SK-N-SH treated with all-trans-retinoic acid at 6 μM for 48 hours (cell line): Measurements from ENCODE around the gene PIMREG.
"Not testable (repeated sequence)": the region's sequence is repeated elsewhere in the genome, so short reads cannot be mapped to it uniquely, and the experiment has no call there.

Experiments
- ATAC-seq: fragments of 200-7000 bp; cut with Tn5 transposase; 3 replicates; pipeline ENCODE4 v1.9.1; 2020; ENCODE audit warnings: mild to moderate bottlenecking, moderate library complexity
- ARNTL ChIP-seq: fragments of 450-650 bp; formaldehyde crosslinking; IDR thresholded peaks from 2 replicates; pipeline ENCODE4 v1.5.0; 2020; ENCODE audit warnings: low read depth, mild to moderate bottlenecking, moderate library complexity, borderline replicate concordance
- BACH2 ChIP-seq: fragments of 250-450 bp; sonication (Bioruptor Pico); IDR thresholded peaks from 2 replicates; pipeline ENCODE4 v1.9.0; 2021; ENCODE audit warnings: mild to moderate bottlenecking, borderline replicate concordance
- CSDC2 ChIP-seq: fragments of 250-450 bp; sonication (Bioruptor Pico); IDR thresholded peaks from 2 replicates; pipeline ENCODE4 v1.5.0; 2020; ENCODE audit warnings: mild to moderate bottlenecking, moderate library complexity
- ESRRG ChIP-seq: fragments of 250-450 bp; sonication (Bioruptor Pico); IDR thresholded peaks from 2 replicates; pipeline ENCODE4 v1.6.1; 2021; ENCODE audit warnings: mild to moderate bottlenecking
- GLIS3 ChIP-seq: fragments of 250-450 bp; sonication (Bioruptor Pico); IDR thresholded peaks from 2 replicates; pipeline ENCODE4 v1.5.0; 2020; ENCODE audit warnings: mild to moderate bottlenecking, moderate library complexity
- ISL1 ChIP-seq: fragments of 250-450 bp; sonication (Bioruptor Pico); IDR thresholded peaks from 2 replicates; pipeline ENCODE4 v2.1.2; 2022; ENCODE audit warnings: mild to moderate bottlenecking, moderate library complexity
- OSR1 ChIP-seq: fragments of 250-450 bp; sonication (Bioruptor Pico); IDR thresholded peaks from 2 replicates; pipeline ENCODE4 v1.8.0; 2022; ENCODE audit warnings: moderate library complexity, mild to moderate bottlenecking, inconsistent platforms
- PPARA ChIP-seq: fragments of 250-450 bp; sonication (Bioruptor Pico); IDR thresholded peaks from 2 replicates; pipeline ENCODE4 v1.5.0; 2020; ENCODE audit warnings: mild to moderate bottlenecking, borderline replicate concordance
- RARB ChIP-seq: fragments of 250-450 bp; sonication (Bioruptor Pico); IDR thresholded peaks from 2 replicates; pipeline ENCODE4 v1.8.0; 2021; ENCODE audit warnings: mild to moderate bottlenecking, moderate library complexity
- SNAI2 ChIP-seq: fragments of 250-450 bp; sonication (Bioruptor Pico); IDR thresholded peaks from 2 replicates; pipeline ENCODE4 v1.5.0; 2020; ENCODE audit warnings: mild to moderate bottlenecking, moderate library complexity
- TCF4 ChIP-seq: fragments of 250-450 bp; sonication (Bioruptor Pico); IDR thresholded peaks from 2 replicates; pipeline ENCODE4 v1.8.0; 2021; ENCODE audit warnings: mild to moderate bottlenecking, moderate library complexity, borderline replicate concordance
- TOX ChIP-seq: fragments of 250-450 bp; sonication (Bioruptor Pico); IDR thresholded peaks from 2 replicates; pipeline ENCODE4 v1.8.0; 2021; ENCODE audit warnings: mild to moderate bottlenecking, moderate library complexity, borderline replicate concordance
- ZC3H10 ChIP-seq: fragments of 250-450 bp; sonication (Bioruptor Pico); IDR thresholded peaks from 2 replicates; pipeline ENCODE4 v1.5.1; 2021; ENCODE audit warnings: mild to moderate bottlenecking, moderate library complexity
- ZFP3 ChIP-seq: fragments of 250-450 bp; sonication (Bioruptor Pico); IDR thresholded peaks from 2 replicates; pipeline ENCODE4 v1.5.0; 2020; ENCODE audit warnings: mild to moderate bottlenecking, moderate library complexity
- ZNF565 ChIP-seq: fragments of 450-650 bp; formaldehyde crosslinking; conservative IDR thresholded peaks from 2 replicates; pipeline ENCODE4 v1.5.0; 2020; ENCODE audit warnings: low read depth, mild to moderate bottlenecking, moderate library complexity
- ZNF70 ChIP-seq: fragments of 450-650 bp; formaldehyde crosslinking; IDR thresholded peaks from 2 replicates; pipeline ENCODE4 v1.5.0; 2020; ENCODE audit warnings: mild to moderate bottlenecking, moderate library complexity
- ZNF8 ChIP-seq: fragments of 450-650 bp; formaldehyde crosslinking; IDR thresholded peaks from 2 replicates; pipeline ENCODE4 v1.5.0; 2020; ENCODE audit warnings: mild to moderate bottlenecking, moderate library complexity
- TF ChIP-seq, protein P1 (sequence below): fragments of 250-450 bp; sonication (Bioruptor Pico); IDR thresholded peaks from 2 replicates; pipeline ENCODE4 v1.8.0; 2021; ENCODE audit warnings: low read depth, mild to moderate bottlenecking, moderate library complexity, borderline replicate concordance
- TF ChIP-seq, protein P2 (sequence below): fragments of 250-450 bp; sonication (Bioruptor Pico); IDR thresholded peaks from 2 replicates; pipeline ENCODE4 v1.5.0; 2020; ENCODE audit warnings: mild to moderate bottlenecking, moderate library complexity
- TF ChIP-seq, protein P3 (sequence below): fragments of 250-450 bp; sonication (Bioruptor Pico); IDR thresholded peaks from 2 replicates; pipeline ENCODE4 v1.5.1; 2021; ENCODE audit warnings: mild to moderate bottlenecking, moderate library complexity
- TF ChIP-seq, protein P4 (sequence below): fragments of 250-450 bp; sonication (Bioruptor Pico); IDR thresholded peaks from 2 replicates; pipeline ENCODE4 v1.8.0; 2020; ENCODE audit warnings: mild to moderate bottlenecking, moderate library complexity, borderline replicate concordance

Gene PIMREG

DNA sequence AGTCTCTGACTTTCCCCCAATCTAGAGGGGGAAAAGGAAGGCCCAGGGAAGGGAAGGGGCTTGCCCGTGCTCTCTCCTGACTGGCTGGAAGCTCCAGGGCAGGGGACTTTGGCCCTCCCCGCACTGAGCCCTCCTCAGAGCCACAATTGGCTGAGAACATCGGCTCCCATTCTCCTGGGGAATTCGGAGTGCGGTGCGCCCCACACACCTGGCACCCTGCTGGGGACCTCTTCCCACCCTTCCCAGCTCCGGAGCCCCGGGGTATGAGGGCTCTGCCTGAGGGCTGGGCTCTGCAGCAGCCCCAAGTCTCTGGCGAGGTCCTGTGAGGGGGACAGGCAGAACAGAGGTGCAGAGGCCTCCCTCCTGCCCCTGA is 36.0 kb downstream of the PIMREG start:
- TF ChIP-seq ZNF70 (CRISPR knock-in tag) (no peak), ZFP3 (CRISPR knock-in tag) (no peak), ARNTL (CRISPR knock-in tag) (no peak), ZNF565 (CRISPR knock-in tag) (no peak), TOX (no peak), CSDC2 (CRISPR knock-in tag) (no peak), SNAI2 (CRISPR knock-in tag) (no peak), OSR1 (CRISPR knock-in tag) (no peak), TCF4 (CRISPR knock-in tag) (no peak), ISL1 (CRISPR knock-in tag) (no peak), GLIS3 (no peak), ZC3H10 (no peak), ZNF8 (CRISPR knock-in tag) (no peak), ESRRG (no peak), RARB (CRISPR knock-in tag) (no peak)
- TF ChIP-seq, protein P1, sequence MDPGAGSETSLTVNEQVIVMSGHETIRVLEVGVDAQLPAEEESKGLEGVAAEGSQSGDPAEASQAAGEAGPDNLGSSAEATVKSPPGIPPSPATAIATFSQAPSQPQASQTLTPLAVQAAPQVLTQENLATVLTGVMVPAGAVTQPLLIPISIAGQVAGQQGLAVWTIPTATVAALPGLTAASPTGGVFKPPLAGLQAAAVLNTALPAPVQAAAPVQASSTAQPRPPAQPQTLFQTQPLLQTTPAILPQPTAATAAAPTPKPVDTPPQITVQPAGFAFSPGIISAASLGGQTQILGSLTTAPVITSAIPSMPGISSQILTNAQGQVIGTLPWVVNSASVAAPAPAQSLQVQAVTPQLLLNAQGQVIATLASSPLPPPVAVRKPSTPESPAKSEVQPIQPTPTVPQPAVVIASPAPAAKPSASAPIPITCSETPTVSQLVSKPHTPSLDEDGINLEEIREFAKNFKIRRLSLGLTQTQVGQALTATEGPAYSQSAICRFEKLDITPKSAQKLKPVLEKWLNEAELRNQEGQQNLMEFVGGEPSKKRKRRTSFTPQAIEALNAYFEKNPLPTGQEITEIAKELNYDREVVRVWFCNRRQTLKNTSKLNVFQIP (CRISPR knock-in tag): no peak
- TF ChIP-seq, protein P2, sequence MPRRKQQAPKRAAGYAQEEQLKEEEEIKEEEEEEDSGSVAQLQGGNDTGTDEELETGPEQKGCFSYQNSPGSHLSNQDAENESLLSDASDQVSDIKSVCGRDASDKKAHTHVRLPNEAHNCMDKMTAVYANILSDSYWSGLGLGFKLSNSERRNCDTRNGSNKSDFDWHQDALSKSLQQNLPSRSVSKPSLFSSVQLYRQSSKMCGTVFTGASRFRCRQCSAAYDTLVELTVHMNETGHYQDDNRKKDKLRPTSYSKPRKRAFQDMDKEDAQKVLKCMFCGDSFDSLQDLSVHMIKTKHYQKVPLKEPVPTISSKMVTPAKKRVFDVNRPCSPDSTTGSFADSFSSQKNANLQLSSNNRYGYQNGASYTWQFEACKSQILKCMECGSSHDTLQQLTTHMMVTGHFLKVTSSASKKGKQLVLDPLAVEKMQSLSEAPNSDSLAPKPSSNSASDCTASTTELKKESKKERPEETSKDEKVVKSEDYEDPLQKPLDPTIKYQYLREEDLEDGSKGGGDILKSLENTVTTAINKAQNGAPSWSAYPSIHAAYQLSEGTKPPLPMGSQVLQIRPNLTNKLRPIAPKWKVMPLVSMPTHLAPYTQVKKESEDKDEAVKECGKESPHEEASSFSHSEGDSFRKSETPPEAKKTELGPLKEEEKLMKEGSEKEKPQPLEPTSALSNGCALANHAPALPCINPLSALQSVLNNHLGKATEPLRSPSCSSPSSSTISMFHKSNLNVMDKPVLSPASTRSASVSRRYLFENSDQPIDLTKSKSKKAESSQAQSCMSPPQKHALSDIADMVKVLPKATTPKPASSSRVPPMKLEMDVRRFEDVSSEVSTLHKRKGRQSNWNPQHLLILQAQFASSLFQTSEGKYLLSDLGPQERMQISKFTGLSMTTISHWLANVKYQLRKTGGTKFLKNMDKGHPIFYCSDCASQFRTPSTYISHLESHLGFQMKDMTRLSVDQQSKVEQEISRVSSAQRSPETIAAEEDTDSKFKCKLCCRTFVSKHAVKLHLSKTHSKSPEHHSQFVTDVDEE (CRISPR knock-in tag): no peak
- TF ChIP-seq, protein P3, sequence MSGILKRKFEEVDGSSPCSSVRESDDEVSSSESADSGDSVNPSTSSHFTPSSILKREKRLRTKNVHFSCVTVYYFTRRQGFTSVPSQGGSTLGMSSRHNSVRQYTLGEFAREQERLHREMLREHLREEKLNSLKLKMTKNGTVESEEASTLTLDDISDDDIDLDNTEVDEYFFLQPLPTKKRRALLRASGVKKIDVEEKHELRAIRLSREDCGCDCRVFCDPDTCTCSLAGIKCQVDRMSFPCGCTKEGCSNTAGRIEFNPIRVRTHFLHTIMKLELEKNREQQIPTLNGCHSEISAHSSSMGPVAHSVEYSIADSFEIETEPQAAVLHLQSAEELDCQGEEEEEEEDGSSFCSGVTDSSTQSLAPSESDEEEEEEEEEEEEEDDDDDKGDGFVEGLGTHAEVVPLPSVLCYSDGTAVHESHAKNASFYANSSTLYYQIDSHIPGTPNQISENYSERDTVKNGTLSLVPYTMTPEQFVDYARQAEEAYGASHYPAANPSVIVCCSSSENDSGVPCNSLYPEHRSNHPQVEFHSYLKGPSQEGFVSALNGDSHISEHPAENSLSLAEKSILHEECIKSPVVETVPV: no peak
- TF ChIP-seq, protein P4, sequence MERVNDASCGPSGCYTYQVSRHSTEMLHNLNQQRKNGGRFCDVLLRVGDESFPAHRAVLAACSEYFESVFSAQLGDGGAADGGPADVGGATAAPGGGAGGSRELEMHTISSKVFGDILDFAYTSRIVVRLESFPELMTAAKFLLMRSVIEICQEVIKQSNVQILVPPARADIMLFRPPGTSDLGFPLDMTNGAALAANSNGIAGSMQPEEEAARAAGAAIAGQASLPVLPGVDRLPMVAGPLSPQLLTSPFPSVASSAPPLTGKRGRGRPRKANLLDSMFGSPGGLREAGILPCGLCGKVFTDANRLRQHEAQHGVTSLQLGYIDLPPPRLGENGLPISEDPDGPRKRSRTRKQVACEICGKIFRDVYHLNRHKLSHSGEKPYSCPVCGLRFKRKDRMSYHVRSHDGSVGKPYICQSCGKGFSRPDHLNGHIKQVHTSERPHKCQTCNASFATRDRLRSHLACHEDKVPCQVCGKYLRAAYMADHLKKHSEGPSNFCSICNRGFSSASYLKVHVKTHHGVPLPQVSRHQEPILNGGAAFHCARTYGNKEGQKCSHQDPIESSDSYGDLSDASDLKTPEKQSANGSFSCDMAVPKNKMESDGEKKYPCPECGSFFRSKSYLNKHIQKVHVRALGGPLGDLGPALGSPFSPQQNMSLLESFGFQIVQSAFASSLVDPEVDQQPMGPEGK (CRISPR knock-in tag): no peak
- ATAC-seq: no peak; the same call in 2 of the 3 replicates

DNA sequence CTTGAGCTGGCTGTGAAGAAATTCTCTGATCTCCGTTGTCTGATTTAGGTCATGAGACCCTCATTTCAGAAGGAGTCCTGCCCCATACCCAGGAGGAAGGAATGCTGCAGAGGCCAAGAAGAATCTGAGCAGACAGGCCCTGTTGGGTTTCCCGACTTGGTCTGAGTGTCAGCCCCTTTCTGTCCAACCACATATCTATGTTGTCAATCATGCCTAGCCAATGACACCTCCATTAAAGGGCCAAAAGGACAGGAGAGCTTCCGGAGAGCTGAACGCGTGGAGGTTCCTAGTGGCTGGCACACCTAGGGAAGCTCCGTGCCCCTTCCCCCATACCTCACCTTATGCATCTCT is 37.8 kb downstream of the PIMREG start:
- ATAC-seq: no peak
- TF ChIP-seq TCF4 (CRISPR knock-in tag): no peak
- no peak for TF ChIP-seq BACH2
- no peak for TF ChIP-seq GLIS3
- TF ChIP-seq ARNTL (CRISPR knock-in tag): no peak

DNA sequence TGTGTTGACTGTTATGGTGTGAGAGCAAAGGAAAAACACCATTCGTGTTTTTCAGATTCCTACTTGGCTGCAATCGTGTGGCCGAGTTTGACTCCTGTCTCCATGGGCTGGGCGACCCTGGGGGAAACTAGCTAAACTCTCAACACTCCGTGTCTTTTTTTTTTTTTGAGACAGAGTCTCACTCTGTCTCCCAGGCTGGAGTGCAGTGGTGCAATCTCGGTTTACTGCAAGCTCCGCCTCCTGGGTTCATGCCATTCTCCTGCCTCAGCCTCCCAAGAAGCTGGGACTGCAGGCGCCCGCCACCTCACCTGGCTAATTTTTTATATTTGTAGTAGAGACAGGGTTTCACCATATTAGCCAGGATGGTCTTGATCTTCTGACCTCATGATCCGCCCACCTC is 38.5 kb downstream of the PIMREG start:
- ATAC-seq: not testable (repeated sequence)

DNA sequence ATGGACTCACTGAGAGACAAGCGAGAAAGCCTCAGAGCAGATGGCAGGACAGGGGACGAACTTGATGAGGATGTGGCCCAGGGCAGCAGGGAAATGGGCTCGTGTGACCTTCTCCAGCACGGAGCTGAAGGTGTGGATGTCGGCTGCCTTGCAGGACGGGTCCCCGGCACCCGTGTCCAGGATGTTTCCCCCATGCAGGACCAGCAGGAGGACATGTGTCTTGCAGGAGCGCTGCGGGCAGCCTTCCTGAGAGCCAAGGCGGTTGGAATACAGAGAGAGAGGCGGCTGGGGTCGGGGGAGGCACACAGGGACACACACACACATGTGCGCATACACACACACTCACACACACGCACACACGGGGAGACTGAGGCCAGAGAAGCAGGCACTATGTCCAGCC is 39.3 kb downstream of the PIMREG start:
- no peak for ATAC-seq
- TF ChIP-seq ZNF565 (CRISPR knock-in tag) (no peak), CSDC2 (CRISPR knock-in tag) (no peak), ZFP3 (CRISPR knock-in tag) (no peak), PPARA (CRISPR knock-in tag) (no peak), ESRRG (no peak), SNAI2 (CRISPR knock-in tag) (no peak), ZC3H10 (no peak), RARB (CRISPR knock-in tag) (no peak), OSR1 (CRISPR knock-in tag) (no peak), ZNF8 (CRISPR knock-in tag) (no peak), ISL1 (CRISPR knock-in tag) (no peak)
- TF ChIP-seq, protein P4 (CRISPR knock-in tag): no peak
- TF ChIP-seq, protein P2 (CRISPR knock-in tag): no peak
- TF ChIP-seq, protein P3: no peak
